Activated CD4-positive, alpha-beta T cell treated with anti-CD3 and anti-CD28 coated beads, Interleukin-2, amount 50 U/mL, for 16 hours (primary cell): ENCODE data around the gene SALL4.

Source experiments
- DNase-seq: peaks from one replicate; pipeline ENCODE4 v3.0.0-alpha.2; 2020

Gene SALL4

DNA sequence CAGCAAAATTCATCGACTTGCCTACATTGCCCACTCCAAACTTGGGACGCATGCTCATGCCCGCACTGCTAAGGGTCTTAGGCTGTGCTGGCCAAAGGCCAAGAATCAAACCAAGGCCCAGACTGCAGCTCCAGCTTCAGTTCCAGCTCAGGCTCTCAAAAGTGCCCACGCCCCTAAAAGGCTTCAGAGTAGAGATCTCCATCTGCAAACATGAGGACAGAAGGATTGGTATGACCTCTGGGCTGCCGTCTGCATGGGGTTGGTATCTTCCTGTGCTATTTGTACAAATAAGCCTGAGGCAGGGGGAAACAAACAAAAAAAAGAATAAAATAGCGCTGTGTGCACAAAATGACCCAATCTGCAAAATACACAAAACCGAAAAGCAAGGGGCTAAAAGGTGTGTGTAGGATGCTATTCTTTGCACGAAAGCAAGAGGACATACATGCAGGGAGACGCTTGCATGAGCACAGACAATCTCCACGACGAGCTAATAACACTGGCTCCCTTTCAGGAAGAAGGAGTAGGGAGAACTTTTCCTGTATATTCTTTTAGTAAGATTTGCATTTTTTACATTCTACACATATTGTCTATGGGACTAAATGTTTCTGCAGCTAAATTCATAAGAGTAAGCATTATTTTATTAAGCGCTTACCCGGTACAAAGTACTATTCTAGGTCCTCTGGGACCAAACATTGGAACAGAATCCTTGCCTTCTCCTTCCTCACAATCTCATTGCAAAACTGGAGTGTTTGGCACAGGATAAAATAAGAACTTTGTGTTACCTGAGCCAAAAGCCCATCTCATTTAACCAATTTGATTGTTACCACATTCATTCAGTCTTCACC lies 67.2 kb downstream of the SALL4 start:
- no peak for DNase-seq

DNA sequence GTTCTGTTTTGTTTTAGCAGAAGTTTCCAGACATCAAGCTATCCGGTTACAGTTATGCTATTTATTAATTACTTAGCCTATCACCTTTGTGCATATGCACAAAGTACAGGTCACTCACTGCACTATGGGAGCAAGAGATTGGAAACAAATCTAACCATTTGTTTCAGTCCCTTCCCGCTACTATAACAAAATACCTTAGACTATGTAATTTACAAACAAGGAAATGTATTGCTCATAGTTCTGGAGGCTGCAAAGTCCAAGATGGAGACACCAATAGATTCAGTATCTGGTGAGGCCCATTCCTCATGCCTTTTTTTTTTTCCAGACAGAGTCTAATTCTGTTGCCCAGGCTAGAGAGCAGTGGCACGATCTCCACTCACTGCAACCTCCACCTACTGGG lies 69.3 kb downstream of the SALL4 start:
- DNase-seq = no peak
